HCT116 (cell line): Measurements from ENCODE around the gene PFN3. TPM values are rescaled to one million over a fixed set of nuclear protein-coding genes. Genes with fewer than 3 reads are reported as not detected.

Experiments used
- ATAC-seq: fragments of 200-7000 bp; cut with Tn5 transposase; 2 replicates; pipeline ENCODE4 v1.9.1; 2020; ENCODE audit warnings: mild to moderate bottlenecking, moderate library complexity
- BruUV-seq: library from RNA; stranded (reverse); fragments of 400-500 nt; replicated peaks from 2 replicates; lab custom pipeline; 2021; lab: Mats Ljungman, UMichigan
- CTCF ChIA-PET: fragments of 300-600 bp; sonication (Branson Sonifier 250); formaldehyde crosslinking; loops from one replicate; lab custom pipeline; 2021; ENCODE audit warnings: antibody characterized with exemption; lab: Charles Lee
- POLR2A ChIA-PET: fragments of 300-600, 350-600 bp; sonication (Branson Sonifier 250); formaldehyde crosslinking; loops from one replicate; lab custom pipeline; 2021; ENCODE audit warnings: antibody characterized with exemption; lab: Charles Lee
- RAD21 ChIA-PET, 2 experiments: fragments of 300-600 bp; sonication (Branson Sonifier 250); formaldehyde crosslinking; loops; one replicate each; lab custom pipeline; 2023; ENCODE audit warnings: low total read pairs in 2 of 2; ENCODE audit not compliant: uncharacterized antibody in 2 of 2, unreplicated experiment in 2 of 2, low non-redundant PET in 1 of 2; lab: Charles Lee
- DNase-seq: peaks from one replicate; pipeline ENCODE4 v3.0.0-alpha.2; 2010; ENCODE audit warnings: low read depth, low spot score
- H2AFZ ChIP-seq: fragments of 200-600 bp; shearing (Covaris generic), sonication (generic); 2 replicates; pipeline ENCODE4 v1.6.1; 2017; ENCODE audit warnings: low read depth, mixed run types, mixed read lengths, antibody characterized with exemption, low read length; ENCODE audit not compliant: poor library complexity, severe bottlenecking
- H3K27ac ChIP-seq: 2 replicates; pipeline ENCODE4 v1.5.1; 2012; ENCODE audit warnings: low read depth, low read length
- H3K27me3 ChIP-seq: fragments of 200-600 bp; sonication (generic); 2 replicates; pipeline ENCODE4 v1.6.1; 2016; ENCODE audit warnings: mixed run types, low read length, mixed read lengths; ENCODE audit not compliant: insufficient read depth
- H3K36me3 ChIP-seq, 2 experiments: fragments of 200-500 bp in 1 of 2; fragments of 200-600 bp in 1 of 2; sonication (Bioruptor generic) in 1 of 2; sonication (generic) in 1 of 2; 2 replicates each; pipeline versions ENCODE4 v1.5.1 to v1.6.1; 2014 to 2016; ENCODE audit warnings: low read length in 2 of 2, inconsistent platforms in 1 of 2, mixed read lengths in 1 of 2, mixed run types in 1 of 2; ENCODE audit not compliant: insufficient read depth in 2 of 2, control insufficient read depth in 1 of 2
- H3K4me1 ChIP-seq, 2 experiments: fragments of 200-600 bp in 1 of 2; sonication (generic) in 1 of 2; 2 replicates each; pipeline versions ENCODE4 v1.5.1 to v1.6.1; 2012 to 2017; ENCODE audit warnings: low read length in 2 of 2, inconsistent platforms in 1 of 2, mild to moderate bottlenecking in 1 of 2, mixed read lengths in 1 of 2, mixed run types in 1 of 2, moderate library complexity in 1 of 2; ENCODE audit not compliant: insufficient read depth in 2 of 2, control insufficient read depth in 1 of 2
- H3K4me2 ChIP-seq: fragments of 200-600 bp; sonication (generic); 2 replicates; pipeline ENCODE4 v1.6.1; 2017; ENCODE audit warnings: mixed run types, low read length, mixed read lengths
- H3K4me3 ChIP-seq, 2 experiments: fragments of 200-600 bp in 1 of 2; sonication (generic) in 1 of 2; replicated peaks in 1 of 2; 2 replicates each; pipeline ENCODE4 v1.5.1; 2011 to 2016; ENCODE audit warnings: low read length in 2 of 2, control low read depth in 1 of 2, low read depth in 1 of 2, mild to moderate bottlenecking in 1 of 2, mixed read lengths in 1 of 2, mixed run types in 1 of 2
- H3K79me2 ChIP-seq: fragments of 200-600 bp; sonication (generic); 2 replicates; pipeline ENCODE4 v1.6.1; 2017; ENCODE audit warnings: mild to moderate bottlenecking, mixed run types, low read length, moderate library complexity, mixed read lengths; ENCODE audit not compliant: insufficient read depth
- H3K9ac ChIP-seq: fragments of 200-600 bp; sonication (generic); 2 replicates; pipeline ENCODE4 v1.6.1; 2016; ENCODE audit warnings: low read length, mixed read lengths
- H3K9me2 ChIP-seq: fragments of 200-600 bp; sonication (generic), shearing (Covaris generic); 2 replicates; pipeline ENCODE4 v1.6.1; 2017; ENCODE audit warnings: mixed run types, mild to moderate bottlenecking, moderate library complexity; ENCODE audit not compliant: insufficient read depth
- H3K9me3 ChIP-seq, 2 experiments: fragments of 200-500 bp in 1 of 2; fragments of 200-600 bp in 1 of 2; sonication (Bioruptor generic) in 1 of 2; sonication (generic) in 1 of 2; 2 replicates each; pipeline ENCODE4 v1.6.1; 2014 to 2017; ENCODE audit warnings: low read length in 2 of 2, mixed read lengths in 2 of 2, inconsistent platforms in 1 of 2, low read depth in 1 of 2, mild to moderate bottlenecking in 1 of 2, mixed run types in 1 of 2, moderate library complexity in 1 of 2; ENCODE audit not compliant: control insufficient read depth in 1 of 2, insufficient read depth in 1 of 2
- H4K20me1 ChIP-seq: fragments of 200-600 bp; sonication (generic), shearing (Covaris generic); 2 replicates; pipeline ENCODE4 v1.6.1; 2017; ENCODE audit warnings: mixed run types, mild to moderate bottlenecking, moderate library complexity; ENCODE audit not compliant: insufficient read depth
- CTCF ChIP-seq, 3 experiments: fragments of 200-600 bp in 1 of 3; sonication (generic) in 1 of 3; IDR thresholded peaks in 2 of 3; conservative IDR thresholded peaks in 1 of 3; 2 replicates each; pipeline ENCODE4 v1.5.1; 2012 to 2017; ENCODE audit warnings: low read depth in 2 of 3, low read length in 2 of 3, antibody characterized with exemption in 1 of 3, borderline replicate concordance in 1 of 3, control low read depth in 1 of 3, mild to moderate bottlenecking in 1 of 3, mixed read lengths in 1 of 3, mixed run types in 1 of 3, moderate library complexity in 1 of 3; ENCODE audit not compliant: insufficient read depth in 1 of 3
- POLR2AphosphoS5 ChIP-seq: IDR thresholded peaks from 2 replicates; pipeline ENCODE4 v1.6.1; 2011; ENCODE audit warnings: mild to moderate bottlenecking, low read depth, low read length, moderate library complexity
- SP1 ChIP-seq: IDR thresholded peaks from 2 replicates; pipeline ENCODE4 v1.6.1; 2012; ENCODE audit warnings: low read depth
- TCF7L2 ChIP-seq: IDR thresholded peaks from 2 replicates; pipeline ENCODE4 v1.7.0; 2011; ENCODE audit warnings: borderline replicate concordance, inconsistent platforms; ENCODE audit not compliant: insufficient read depth, insufficient read length; ENCODE audit errors: extremely low read depth
- YY1 ChIP-seq: IDR thresholded peaks from 2 replicates; pipeline ENCODE4 v1.6.1; 2011; ENCODE audit warnings: low read length, low read depth, moderate library complexity, mild to moderate bottlenecking; ENCODE audit not compliant: insufficient replicate concordance; ENCODE audit errors: extremely low read depth
- intact Hi-C: fragments of 100-400 bp; cut with micrococcal nuclease; formaldehyde crosslinking; loops from 2 replicates; pipeline ENCODE4 v1.10.0; 2022
- total RNA-seq: library from RNA; stranded (reverse); gene quantifications from one replicate; pipeline ENCODE4 v1.2.1, GENCODE V29; 2021; ENCODE audit not compliant: unreplicated experiment

PFN3 gene
- total RNA-seq, 1 experiment from 2014 or later: not detected

- ChIA-PET RAD21 (interaction anchor here (0.7 to 1.8 kb wide), 7 partner anchors 19 to 137 kb away, joined by 3 to 8 read pairs (median 4); no protein-coding TSS in a partner anchor), CTCF (interaction anchor here (0.6 to 3.3 kb wide), 23 partner anchors 8 to 981 kb away, joined by 3 to 50 read pairs (median 7); partner anchors contain the start of genes LMAN2, MXD3, PDLIM7 and RGS14), POLR2A (interaction anchor here (0.9 to 2.4 kb wide), 7 partner anchors 10 to 61 kb away, joined by 3 to 9 read pairs (median 6); partner anchors contain the start of genes LMAN2 and MXD3)
- Histone ChIP-seq H3K36me3 (no peaks in the 10 kb centered on the region), H3K9me3 (no peaks in the 10 kb centered on the region), H3K9me2 (no peaks in the 10 kb centered on the region), H3K79me2 (no peaks in the 10 kb centered on the region), H3K9ac (peak overlapping the region; percentile 68), H3K4me1 (peaks cover 22 to 48% of the 10 kb centered on the region in 2 experiments), H3K27me3 (no peaks in the 10 kb centered on the region), H3K4me2 (peak overlapping the region; percentile 97), H3K4me3 (peak overlapping the region; percentile 74 to 78), H3K27ac (peak overlapping the region; percentile 70)
- intact Hi-C loops: loop anchor here (1.0 kb wide), 1 partner anchor 34 kb away; no protein-coding TSS in a partner anchor
- peak; percentile 90 for ATAC-seq
- DNase-seq: peak; percentile 94
- no TSS peak for BruUV-seq
- peak; percentile 57 for TF ChIP-seq YY1
- TF ChIP-seq POLR2AphosphoS5: peak; percentile 60
- TF ChIP-seq SP1: no peak
- no peak for TF ChIP-seq TCF7L2
- TF ChIP-seq CTCF (IDR thresholded peaks at IDR 0.05 in 2 of 3, conservative IDR thresholded peaks at IDR 0.05 in 1 of 3; ENCODE audit: borderline replicate concordance in 1 of 3, insufficient read depth in 1 of 3, low read depth in 2 of 3, low read length in 2 of 3): peak in 2 of 3 experiments; percentile 58 to 65; a peak in 4 of 6 replicates
- TF ChIP-seq, all 23 proteins: peak for 3
- Histone ChIP-seq H2AFZ (peak overlapping the region; percentile 68), H4K20me1 (no peaks in the 10 kb centered on the region)
These were observed 29.9 kb downstream of the PFN3 start for GRCh38 chr5:177370488-177371119.
